ACC112 (cell line): ENCODE measurements around the gene LRP1B.

Source experiments
- H2AFZ ChIP-seq: fragments of 200-600 bp; sonication (generic); one replicate; pipeline ENCODE4 v1.6.0; 2017; ENCODE audit warnings: antibody characterized with exemption, low read length; ENCODE audit not compliant: unreplicated experiment
- H3K27ac ChIP-seq: fragments of 200-600 bp; sonication (generic); 2 replicates; pipeline ENCODE4 v1.5.1; 2014; ENCODE audit warnings: low read depth, mild to moderate bottlenecking, antibody characterized with exemption, low read length, moderate library complexity
- H3K27me3 ChIP-seq: fragments of 200-600 bp; sonication (generic); 2 replicates; pipeline ENCODE4 v1.6.1; 2014; ENCODE audit warnings: mild to moderate bottlenecking, antibody characterized with exemption, low read length, moderate library complexity, mixed read lengths; ENCODE audit not compliant: insufficient read depth
- H3K36me3 ChIP-seq: fragments of 200-600 bp; sonication (generic); 2 replicates; pipeline ENCODE4 v1.6.1; 2016; ENCODE audit warnings: mild to moderate bottlenecking, antibody characterized with exemption, low read length, moderate library complexity, mixed read lengths; ENCODE audit not compliant: insufficient read depth
- H3K4me1 ChIP-seq: fragments of 200-600 bp; sonication (generic); one replicate; pipeline ENCODE4 v1.6.1; 2016; ENCODE audit warnings: low read length, mixed read lengths; ENCODE audit not compliant: insufficient read depth, unreplicated experiment, control insufficient read depth
- H3K4me3 ChIP-seq: fragments of 200-600 bp; sonication (generic); 2 replicates; pipeline ENCODE4 v1.5.1; 2014; ENCODE audit warnings: mild to moderate bottlenecking, low read depth, low read length
- H3K79me2 ChIP-seq: fragments of 200-600 bp; sonication (generic); one replicate; pipeline ENCODE4 v1.6.0; 2016; ENCODE audit warnings: low read length; ENCODE audit not compliant: control insufficient read depth, unreplicated experiment, insufficient read depth

The LRP1B gene

GRCh38 chr2:140786585-140786984 lies 1344.2 kb downstream of the LRP1B start:
- H3K4me1 ChIP-seq = no peaks in the 10 kb centered on the region

GRCh38 chr2:140775411-140775810 lies 1355.4 kb downstream of the LRP1B start:
- H3K27ac ChIP-seq = no peak overlapping the region
- H3K27me3 ChIP-seq = no peaks in the 10 kb centered on the region
- H3K4me3 ChIP-seq = no peak overlapping the region
- no peak overlapping the region for H2AFZ ChIP-seq
- H3K4me1 ChIP-seq = no peaks in the 10 kb centered on the region
- no peaks in the 10 kb centered on the region for H3K79me2 ChIP-seq
- no peaks in the 10 kb centered on the region for H3K36me3 ChIP-seq

More at GRCh38 chr2:140786585-140786984, 1344.2 kb downstream of the LRP1B start:
- Histone ChIP-seq H3K27ac (no peak overlapping the region), H3K27me3 (no peaks in the 10 kb centered on the region), H3K36me3 (no peaks in the 10 kb centered on the region), H3K79me2 (no peaks in the 10 kb centered on the region), H3K4me3 (no peak overlapping the region), H2AFZ (no peak overlapping the region)

GRCh38 chr2:140770645-140771044 lies 1360.2 kb downstream of the LRP1B start:
- Histone ChIP-seq H3K36me3 (no peaks in the 10 kb centered on the region), H2AFZ (no peak overlapping the region), H3K27ac (no peak overlapping the region), H3K79me2 (no peaks in the 10 kb centered on the region), H3K4me3 (no peak overlapping the region), H3K27me3 (no peaks in the 10 kb centered on the region), H3K4me1 (no peaks in the 10 kb centered on the region)

GRCh38 chr2:140761807-140762206 lies 1369.0 kb downstream of the LRP1B start:
- Histone ChIP-seq H2AFZ (no peak overlapping the region), H3K4me3 (no peak overlapping the region), H3K27me3 (no peaks in the 10 kb centered on the region), H3K4me1 (no peaks in the 10 kb centered on the region), H3K27ac (no peak overlapping the region), H3K79me2 (no peaks in the 10 kb centered on the region), H3K36me3 (no peaks in the 10 kb centered on the region)

- Histone ChIP-seq H3K79me2 (no peaks in the 10 kb centered on the region), H2AFZ (no peak overlapping the region), H3K27ac (no peak overlapping the region), H3K27me3 (no peaks in the 10 kb centered on the region), H3K36me3 (no peaks in the 10 kb centered on the region), H3K4me3 (no peak overlapping the region), H3K4me1 (no peaks in the 10 kb centered on the region)
Measured at GRCh38 chr2:140759426-140760156, 1371.2 kb downstream of the LRP1B start.

GRCh38 chr2:140747665-140748064 lies 1383.2 kb downstream of the LRP1B start:
- Histone ChIP-seq H2AFZ (no peak overlapping the region), H3K79me2 (no peaks in the 10 kb centered on the region), H3K4me1 (no peaks in the 10 kb centered on the region)

GRCh38 chr2:140747090-140747489 lies 1383.7 kb downstream of the LRP1B start:
- no peaks in the 10 kb centered on the region for H3K4me1 ChIP-seq
- no peaks in the 10 kb centered on the region for H3K36me3 ChIP-seq
- H2AFZ ChIP-seq = no peak overlapping the region
- no peak overlapping the region for H3K27ac ChIP-seq
- no peaks in the 10 kb centered on the region for H3K79me2 ChIP-seq
- H3K4me3 ChIP-seq = no peak overlapping the region
- no peaks in the 10 kb centered on the region for H3K27me3 ChIP-seq

More at GRCh38 chr2:140747665-140748064, 1383.2 kb downstream of the LRP1B start:
- no peaks in the 10 kb centered on the region for H3K36me3 ChIP-seq
- no peak overlapping the region for H3K4me3 ChIP-seq
- no peaks in the 10 kb centered on the region for H3K27me3 ChIP-seq
- no peak overlapping the region for H3K27ac ChIP-seq

GRCh38 chr2:140744379-140744778 lies 1386.4 kb downstream of the LRP1B start:
- H3K36me3 ChIP-seq = no peaks in the 10 kb centered on the region
- no peak overlapping the region for H2AFZ ChIP-seq
- no peaks in the 10 kb centered on the region for H3K27me3 ChIP-seq
- H3K27ac ChIP-seq = no peak overlapping the region
- no peaks in the 10 kb centered on the region for H3K4me1 ChIP-seq
- H3K4me3 ChIP-seq = no peak overlapping the region
- no peaks in the 10 kb centered on the region for H3K79me2 ChIP-seq

- Histone ChIP-seq H3K79me2 (no peaks in the 10 kb centered on the region), H3K36me3 (no peaks in the 10 kb centered on the region), H3K27me3 (no peaks in the 10 kb centered on the region), H3K4me1 (no peaks in the 10 kb centered on the region), H3K27ac (no peak overlapping the region), H3K4me3 (no peak overlapping the region), H2AFZ (no peak overlapping the region)
Measured at GRCh38 chr2:140737006-140737405, 1393.8 kb downstream of the LRP1B start.

- Histone ChIP-seq H3K4me1 (no peaks in the 10 kb centered on the region), H3K27ac (no peak overlapping the region), H3K79me2 (no peaks in the 10 kb centered on the region), H3K36me3 (no peaks in the 10 kb centered on the region), H2AFZ (no peak overlapping the region), H3K27me3 (no peaks in the 10 kb centered on the region), H3K4me3 (no peak overlapping the region)
Measured at GRCh38 chr2:140734992-140735391, 1395.8 kb downstream of the LRP1B start.

GRCh38 chr2:140718999-140719398 lies 1411.8 kb downstream of the LRP1B start:
- no peaks in the 10 kb centered on the region for H3K79me2 ChIP-seq

More at GRCh38 chr2:140718999-140719398, 1411.8 kb downstream of the LRP1B start:
- H3K36me3 ChIP-seq = no peaks in the 10 kb centered on the region
- H2AFZ ChIP-seq = no peak overlapping the region
- no peaks in the 10 kb centered on the region for H3K4me1 ChIP-seq
- H3K27me3 ChIP-seq = no peaks in the 10 kb centered on the region
- no peak overlapping the region for H3K27ac ChIP-seq
- H3K4me3 ChIP-seq = no peak overlapping the region
